Mesendoderm (in vitro differentiated cells): ENCODE results near the gene PLCG2.
"Not testable (repeated sequence)": the region's sequence is repeated elsewhere in the genome, so short reads cannot be mapped to it uniquely, and the experiment has no call there.

Experiments used
- DNase-seq: peaks from one replicate; pipeline ENCODE4 v3.0.0; 2013
- H2AK5ac ChIP-seq: 2 replicates; pipeline ENCODE4 v1.6.1; 2013; ENCODE audit warnings: low read length, inconsistent platforms
- H2BK120ac ChIP-seq: 2 replicates; pipeline ENCODE4 v1.6.1; 2013; ENCODE audit warnings: low read depth, mild to moderate bottlenecking, low read length, moderate library complexity, mixed read lengths
- H2BK15ac ChIP-seq: replicated peaks from 2 replicates; pipeline ENCODE4 v1.6.1; 2013; ENCODE audit warnings: low read depth, mild to moderate bottlenecking, moderate library complexity
- H2BK5ac ChIP-seq: 2 replicates; pipeline ENCODE4 v1.6.1; 2013; ENCODE audit warnings: low read length, inconsistent platforms
- H3K18ac ChIP-seq: 2 replicates; pipeline ENCODE4 v1.6.1; 2013; ENCODE audit warnings: mild to moderate bottlenecking, low read length, mixed read lengths
- H3K23ac ChIP-seq: one replicate; pipeline ENCODE4 v1.6.1; 2013; ENCODE audit warnings: low read length
- H3K27ac ChIP-seq: 2 replicates; pipeline ENCODE4 v1.5.1; 2013; ENCODE audit warnings: low read depth, mild to moderate bottlenecking, inconsistent platforms, low read length, moderate library complexity
- H3K27me3 ChIP-seq: 2 replicates; pipeline ENCODE4 v1.6.1; 2013; ENCODE audit warnings: low read length, control low read depth, mild to moderate bottlenecking, inconsistent platforms; ENCODE audit not compliant: insufficient read depth, poor library complexity
- H3K36me3 ChIP-seq: 2 replicates; pipeline ENCODE4 v1.6.1; 2013; ENCODE audit warnings: low read length, inconsistent platforms; ENCODE audit not compliant: control insufficient read depth, insufficient read depth
- H3K4ac ChIP-seq: one replicate; pipeline ENCODE4 v1.6.1; 2013; ENCODE audit warnings: low read depth, mild to moderate bottlenecking, low read length, moderate library complexity
- H3K4me1 ChIP-seq: 2 replicates; pipeline ENCODE4 v1.6.1; 2013; ENCODE audit warnings: low read depth, low read length, inconsistent platforms; ENCODE audit not compliant: control insufficient read depth
- H3K4me2 ChIP-seq: 2 replicates; pipeline ENCODE4 v1.6.1; 2013; ENCODE audit warnings: low read length
- H3K4me3 ChIP-seq: 2 replicates; pipeline ENCODE4 v1.5.1; 2013; ENCODE audit warnings: mild to moderate bottlenecking, low read length
- H3K56ac ChIP-seq: one replicate; pipeline ENCODE4 v1.6.1; 2013; ENCODE audit warnings: low read length
- H3K79me1 ChIP-seq: 2 replicates; pipeline ENCODE4 v1.6.1; 2013; ENCODE audit warnings: low read length, inconsistent platforms
- H3K79me2 ChIP-seq: 2 replicates; pipeline ENCODE4 v1.6.1; 2013; ENCODE audit warnings: mild to moderate bottlenecking, low read length; ENCODE audit not compliant: control insufficient read depth, insufficient read depth
- H3K9ac ChIP-seq: 2 replicates; pipeline ENCODE4 v1.6.1; 2013; ENCODE audit warnings: low read length, inconsistent platforms
- H4K5ac ChIP-seq: one replicate; pipeline ENCODE4 v1.6.1; 2013; ENCODE audit warnings: low read length
- H4K8ac ChIP-seq: one replicate; pipeline ENCODE4 v1.6.1; 2013; ENCODE audit warnings: low read depth, mild to moderate bottlenecking, control low read depth, low read length, moderate library complexity
- WGBS: extraction: QIAGEN DNeasy Blood & Tissue Kit; methylation state at CpG from one replicate; pipeline ENCODE4 v1.1.7; 2013; ENCODE audit warnings: low lambda C conversion rate, missing lambda C conversion rate; ENCODE audit not compliant: insufficient coverage; ENCODE audit errors: extremely low coverage; 5-methylcytosine and 5-hydroxymethylcytosine counted together

Gene PLCG2

DNA sequence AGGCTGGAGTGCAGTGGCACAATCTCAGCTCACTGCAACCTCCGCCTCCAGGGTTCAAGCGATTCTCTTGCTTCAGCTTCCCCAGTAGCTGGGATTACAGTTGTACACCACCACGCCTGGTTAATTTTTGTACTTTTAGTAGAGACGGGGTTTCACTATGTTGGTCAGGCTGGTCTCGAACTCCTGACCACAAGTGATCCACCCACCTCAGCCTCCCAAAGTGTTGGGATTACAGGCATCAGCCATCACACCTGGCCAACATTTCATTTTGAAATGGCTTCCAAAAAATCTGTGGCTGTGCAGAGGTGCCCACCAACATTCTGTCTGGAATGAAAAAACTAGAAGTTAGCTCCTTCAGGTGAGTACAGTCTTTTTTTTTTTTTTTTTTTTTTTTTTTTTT is 22.6 kb downstream of the PLCG2 start:
- H3K36me3 ChIP-seq, H3K4ac ChIP-seq, H2BK5ac ChIP-seq, H3K9ac ChIP-seq, DNase-seq, H3K56ac ChIP-seq, H3K4me3 ChIP-seq, H2AK5ac ChIP-seq, H2BK15ac ChIP-seq, H2BK120ac ChIP-seq, H3K27ac ChIP-seq, H3K27me3 ChIP-seq, H4K5ac ChIP-seq, H3K79me1 ChIP-seq, H3K4me2 ChIP-seq, H3K4me1 ChIP-seq, H3K18ac ChIP-seq, H4K8ac ChIP-seq, H3K23ac ChIP-seq, H3K79me2 ChIP-seq: not testable (repeated sequence)
- no CpG with 5 or more reads among the region's 5 CpGs for WGBS

DNA sequence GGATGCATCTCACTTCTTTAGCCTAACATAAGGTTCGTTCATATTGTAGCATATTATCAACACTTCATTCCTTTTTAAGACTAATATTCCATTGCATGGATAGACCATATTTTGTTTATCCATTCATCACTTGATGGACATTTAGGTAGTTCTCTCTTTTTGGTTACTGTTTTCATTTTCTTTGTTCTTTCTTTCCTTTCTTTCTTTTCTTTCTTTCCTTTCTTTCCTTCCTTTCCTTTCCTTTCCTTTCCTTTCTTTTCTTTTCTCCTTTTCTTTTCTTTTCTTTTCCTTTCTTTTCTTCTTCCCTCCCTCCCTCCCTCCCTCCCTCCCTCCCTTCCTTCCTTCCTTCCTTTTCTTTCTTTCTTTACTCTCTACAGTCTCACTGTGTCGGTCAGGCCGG is 24.2 kb downstream of the PLCG2 start:
- H3K4ac ChIP-seq, result no peak overlapping the region
- H3K27ac ChIP-seq, result no peak overlapping the region
- no peak overlapping the region for H3K9ac ChIP-seq
- no peaks in the 10 kb centered on the region for H3K27me3 ChIP-seq
- no peak overlapping the region for H2BK120ac ChIP-seq
- H3K23ac ChIP-seq, result no peak overlapping the region
- H3K56ac ChIP-seq, result no peak overlapping the region
- no peak overlapping the region for H3K4me3 ChIP-seq
- H4K5ac ChIP-seq, result no peak overlapping the region
- H3K36me3 ChIP-seq, result no peaks in the 10 kb centered on the region
- no peak overlapping the region for H3K18ac ChIP-seq
- no peaks in the 10 kb centered on the region for H3K79me1 ChIP-seq
- H3K79me2 ChIP-seq, result no peaks in the 10 kb centered on the region
- no peaks in the 10 kb centered on the region for H3K4me1 ChIP-seq
- H2AK5ac ChIP-seq, result no peak overlapping the region
- H3K4me2 ChIP-seq, result no peak overlapping the region
- no CpG with 5 or more reads among the region's 3 CpGs for WGBS
- no peak for DNase-seq
- H4K8ac ChIP-seq, result no peak overlapping the region
- no peak overlapping the region for H2BK5ac ChIP-seq
- H2BK15ac ChIP-seq, result no peak overlapping the region

DNA sequence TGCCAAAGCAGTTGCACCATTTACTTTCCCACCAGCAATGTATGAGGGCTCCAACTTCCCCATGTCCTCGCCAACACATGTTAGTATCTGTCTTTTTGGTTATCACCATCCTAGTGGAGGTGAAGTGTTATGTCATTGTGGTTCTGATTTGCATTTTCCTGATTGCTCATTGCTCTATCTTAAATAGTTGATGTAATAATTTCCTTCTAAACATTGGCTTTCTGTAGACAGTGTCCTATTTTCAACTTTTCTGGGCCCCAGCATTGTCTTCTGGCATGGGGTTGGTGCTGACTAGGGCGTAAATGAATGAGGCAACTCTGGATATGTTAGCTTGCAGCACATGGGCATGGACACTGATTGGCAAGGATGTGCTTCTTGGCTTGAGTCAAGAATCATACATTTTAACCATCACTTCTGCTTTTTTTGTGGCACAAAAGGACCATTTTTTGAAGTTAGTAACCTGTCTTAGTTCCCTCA is 25.1 kb downstream of the PLCG2 start:
- Histone ChIP-seq H4K5ac (no peak overlapping the region), H3K23ac (no peak overlapping the region), H3K27ac (no peak overlapping the region), H3K4ac (no peak overlapping the region), H3K4me2 (no peak overlapping the region), H4K8ac (no peak overlapping the region), H2BK5ac (no peak overlapping the region), H3K4me1 (no peaks in the 10 kb centered on the region), H3K79me2 (no peaks in the 10 kb centered on the region), H3K27me3 (no peaks in the 10 kb centered on the region), H3K9ac (no peak overlapping the region), H3K56ac (no peak overlapping the region), H3K36me3 (no peaks in the 10 kb centered on the region), H2AK5ac (no peak overlapping the region), H2BK120ac (no peak overlapping the region), H2BK15ac (no peak overlapping the region), H3K4me3 (no peak overlapping the region), H3K18ac (no peak overlapping the region), H3K79me1 (no peaks in the 10 kb centered on the region)
- no peak for DNase-seq
- WGBS, result no CpG with 5 or more reads among the region's 2 CpGs

DNA sequence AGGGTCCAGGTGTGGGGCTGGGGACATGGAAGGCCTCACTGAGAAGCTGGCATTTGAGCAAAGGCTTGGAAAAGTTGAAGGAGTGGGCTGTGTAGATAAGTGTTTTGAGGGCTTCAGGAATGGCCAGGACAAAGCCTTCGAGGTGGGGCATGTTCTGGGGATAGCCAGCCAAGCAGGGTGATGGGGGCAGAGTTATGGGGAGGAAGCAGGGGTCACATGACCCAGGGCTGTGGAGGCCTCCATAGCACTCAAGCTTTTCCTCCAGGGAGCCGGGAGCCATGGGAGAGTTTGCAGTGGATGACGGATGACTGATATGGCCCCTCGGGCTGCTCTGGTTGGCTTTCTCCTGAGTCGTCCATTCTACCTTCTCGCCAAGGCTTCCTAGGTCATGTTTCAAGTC is 27.6 kb downstream of the PLCG2 start:
- Histone ChIP-seq H3K27ac (no peak overlapping the region), H2AK5ac (no peak overlapping the region), H3K18ac (no peak overlapping the region), H3K4me2 (no peak overlapping the region), H3K23ac (no peak overlapping the region), H3K79me1 (no peaks in the 10 kb centered on the region), H4K8ac (no peak overlapping the region), H2BK15ac (no peak overlapping the region), H3K56ac (no peak overlapping the region), H3K9ac (no peak overlapping the region), H2BK5ac (no peak overlapping the region), H3K27me3 (no peaks in the 10 kb centered on the region), H3K4me1 (no peaks in the 10 kb centered on the region), H3K4ac (no peak overlapping the region), H3K79me2 (no peaks in the 10 kb centered on the region), H3K36me3 (no peaks in the 10 kb centered on the region), H2BK120ac (no peak overlapping the region), H3K4me3 (no peak overlapping the region), H4K5ac (no peak overlapping the region)
- no CpG with 5 or more reads among the region's 6 CpGs for WGBS
- DNase-seq, result no peak

DNA sequence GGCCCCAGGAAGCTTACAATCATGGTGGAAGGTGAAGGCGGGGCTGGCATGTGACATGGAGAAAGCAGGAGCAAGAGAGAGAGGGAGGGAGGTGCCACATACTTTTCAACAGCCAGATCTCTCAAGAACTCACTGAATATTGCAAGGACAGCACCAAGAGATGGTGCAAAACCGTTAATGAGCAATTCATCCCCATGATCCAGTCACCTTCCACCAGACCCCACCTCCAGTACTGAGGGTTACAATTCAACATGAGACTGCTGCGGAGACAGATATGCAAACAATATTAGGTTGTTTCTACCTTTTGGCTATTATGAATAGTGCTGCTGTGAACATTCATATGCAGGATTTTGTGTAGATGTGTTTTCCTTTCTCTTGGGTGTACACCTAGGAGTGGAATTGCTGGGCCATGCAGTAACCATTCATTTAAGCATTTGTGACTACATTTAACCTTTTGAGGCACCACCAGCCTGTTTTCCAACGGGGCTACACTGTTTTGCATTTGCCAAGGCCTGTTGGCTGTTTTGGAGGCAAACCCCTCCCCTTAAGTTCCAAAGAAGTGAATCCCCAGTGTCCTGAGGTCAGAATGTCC is 28.8 kb downstream of the PLCG2 start:
- Histone ChIP-seq H2BK5ac (no peak overlapping the region), H3K4ac (no peak overlapping the region), H3K4me3 (no peak overlapping the region), H3K23ac (no peak overlapping the region), H3K4me2 (no peak overlapping the region), H3K4me1 (no peaks in the 10 kb centered on the region), H4K8ac (no peak overlapping the region), H3K9ac (no peak overlapping the region), H2BK120ac (no peak overlapping the region), H3K56ac (no peak overlapping the region), H3K27ac (no peak overlapping the region), H3K79me2 (no peaks in the 10 kb centered on the region), H3K27me3 (no peaks in the 10 kb centered on the region), H2BK15ac (no peak overlapping the region), H4K5ac (no peak overlapping the region), H3K18ac (no peak overlapping the region), H2AK5ac (no peak overlapping the region), H3K79me1 (no peaks in the 10 kb centered on the region), H3K36me3 (no peaks in the 10 kb centered on the region)
- DNase-seq, result peak; percentile 32
- WGBS, result no CpG with 5 or more reads among the region's 4 CpGs

DNA sequence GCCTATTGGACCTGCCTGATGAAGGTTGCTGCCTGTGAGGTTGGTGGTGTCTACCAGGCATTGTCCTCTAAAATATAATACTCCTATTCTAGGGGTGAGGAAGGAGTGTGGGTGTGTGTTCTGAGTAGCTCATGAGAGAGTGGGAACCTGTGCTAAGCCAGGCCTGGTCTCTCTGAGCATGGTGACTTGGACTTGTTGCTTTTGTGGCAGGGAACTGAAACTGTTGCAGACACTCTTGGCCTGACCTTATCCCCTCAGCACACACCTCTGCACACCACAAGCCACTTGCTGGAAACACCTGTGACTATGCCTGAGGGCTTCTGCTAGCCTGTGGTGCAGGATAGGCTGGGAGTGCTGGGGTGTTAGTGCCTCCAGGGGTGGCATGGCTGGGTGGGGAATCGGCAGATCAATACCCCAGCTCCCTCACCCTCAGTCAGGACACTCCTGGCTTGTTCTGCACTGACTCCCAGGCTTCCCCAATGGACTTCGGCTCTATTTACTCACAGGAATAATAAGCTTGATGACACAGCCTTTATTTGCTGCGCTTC is 29.9 kb downstream of the PLCG2 start:
- no peak overlapping the region for H3K4me2 ChIP-seq
- H3K56ac ChIP-seq, result no peak overlapping the region
- no peak overlapping the region for H3K4ac ChIP-seq
- no peaks in the 10 kb centered on the region for H3K36me3 ChIP-seq
- no peak overlapping the region for H3K27ac ChIP-seq
- H2BK15ac ChIP-seq, result no peak overlapping the region
- no peak overlapping the region for H3K23ac ChIP-seq
- WGBS, result no CpG with 5 or more reads among the region's 3 CpGs
- no peaks in the 10 kb centered on the region for H3K4me1 ChIP-seq
- no peak overlapping the region for H2AK5ac ChIP-seq
- H3K79me2 ChIP-seq, result no peaks in the 10 kb centered on the region
- no peak overlapping the region for H4K8ac ChIP-seq
- H3K18ac ChIP-seq, result no peak overlapping the region
- DNase-seq, result no peak
- H3K27me3 ChIP-seq, result no peaks in the 10 kb centered on the region
- no peak overlapping the region for H4K5ac ChIP-seq
- H2BK5ac ChIP-seq, result no peak overlapping the region
- no peak overlapping the region for H2BK120ac ChIP-seq
- H3K4me3 ChIP-seq, result no peak overlapping the region
- H3K79me1 ChIP-seq, result no peaks in the 10 kb centered on the region
- no peak overlapping the region for H3K9ac ChIP-seq
